SU-DHL-6 (cell line): ENCODE measurements around the gene YIF1A.

Source experiments
- CTCF ChIP-seq: fragments of 200-600 bp; sonication (generic); IDR thresholded peaks from one replicate; pipeline ENCODE4 v1.5.1; 2017; ENCODE audit warnings: antibody characterized with exemption, mild to moderate bottlenecking, low read length, moderate library complexity; ENCODE audit not compliant: insufficient read depth, poor library complexity, severe bottlenecking
- EZH2phosphoT487 ChIP-seq: fragments of 200-600 bp; sonication (generic), shearing (Covaris generic); conservative IDR thresholded peaks from 2 replicates; pipeline ENCODE4 v1.6.1; 2018; ENCODE audit warnings: mild to moderate bottlenecking, antibody characterized with exemption, low read length, moderate library complexity, mixed read lengths

GRCh38 chr11:66317723-66318599 is 29.0 kb upstream of the YIF1A start:
- TF ChIP-seq CTCF (no peak), EZH2phosphoT487 (no peak)
